Left lung (tissue), 10 donors: ENCODE measurements around the gene FHAD1. TPM values are rescaled to one million over a fixed set of nuclear protein-coding genes. Genes with fewer than 3 reads are reported as not detected.

Experiments used
- ATAC-seq: fragments of 200-7000 bp; cut with Tn5 transposase; one replicate; pipeline ENCODE4 v1.9.1; 2020; ENCODE audit warnings: moderate library complexity
- DNase-seq, 4 donors: peaks; one replicate each; pipeline ENCODE4 v3.0.0-alpha.2; 2013 to 2020
- H3K27ac ChIP-seq, 2 donors: fragments of 200-600 bp; sonication (generic) in 1 of 2; one replicate each; pipeline versions ENCODE4 v1.5.0 to v1.8.0; 2020 to 2021
- H3K27me3 ChIP-seq, 2 donors: fragments of 200-600 bp; sonication (generic) in 1 of 2; one replicate each; pipeline versions ENCODE4 v1.5.0 to v1.8.0; 2020 to 2021
- H3K36me3 ChIP-seq, 2 donors: fragments of 200-600 bp; sonication (generic) in 1 of 2; one replicate each; pipeline versions ENCODE4 v1.5.0 to v1.8.0; 2020 to 2021
- H3K4me1 ChIP-seq, 2 donors: fragments of 200-600 bp; one replicate each; pipeline ENCODE4 v1.8.0; 2021
- H3K4me3 ChIP-seq, 2 donors: fragments of 200-600 bp; sonication (generic) in 1 of 2; one replicate each; pipeline versions ENCODE4 v1.5.0 to v1.8.0; 2020 to 2021; ENCODE audit warnings: mild to moderate bottlenecking in 1 of 2
- H3K9me3 ChIP-seq, 2 donors: fragments of 200-600 bp; sonication (generic) in 1 of 2; one replicate each; pipeline versions ENCODE4 v1.5.0 to v1.8.0; 2020 to 2021
- intact Hi-C, 2 donors: fragments of 100-400 bp; cut with DNase I; formaldehyde crosslinking; loops; one replicate each; pipeline versions ENCODE4 v1.11.2 to v1.14.2; 2022
- polyA plus RNA-seq, 6 donors: library from polyadenylated mRNA; unstranded; fragments of 120-200 nt; gene quantifications; one replicate each; pipeline ENCODE4 v1.2.1, GENCODE V29; 2013; ENCODE audit not compliant: insufficient read length in 6 of 6
- total RNA-seq, 2 donors: library from RNA; stranded (reverse); fragmentation: NEBNext Ultra II Directional; extraction: Animal tissue kit (Norgen Biotek cat#: 25700); gene quantifications; one replicate each; pipeline ENCODE4 v1.2.1, GENCODE V29; 2021
- TF ChIP-seq, protein P1 (sequence below), 2 donors: fragments of 200-600 bp; sonication (generic) in 1 of 2; IDR thresholded peaks; one replicate each; pipeline versions ENCODE4 v1.5.0 to v1.8.0; 2021; ENCODE audit warnings: antibody characterized with exemption in 2 of 2
- donor health status: DM: no; HTN: yes; CAD: no.
- donor health status: DM: no; HTN: no; CAD: no.

The FHAD1 gene
- total and polyA plus RNA-seq, 8 donors = 1.1 to 8.5 (median 3.9) TPM

DNA sequence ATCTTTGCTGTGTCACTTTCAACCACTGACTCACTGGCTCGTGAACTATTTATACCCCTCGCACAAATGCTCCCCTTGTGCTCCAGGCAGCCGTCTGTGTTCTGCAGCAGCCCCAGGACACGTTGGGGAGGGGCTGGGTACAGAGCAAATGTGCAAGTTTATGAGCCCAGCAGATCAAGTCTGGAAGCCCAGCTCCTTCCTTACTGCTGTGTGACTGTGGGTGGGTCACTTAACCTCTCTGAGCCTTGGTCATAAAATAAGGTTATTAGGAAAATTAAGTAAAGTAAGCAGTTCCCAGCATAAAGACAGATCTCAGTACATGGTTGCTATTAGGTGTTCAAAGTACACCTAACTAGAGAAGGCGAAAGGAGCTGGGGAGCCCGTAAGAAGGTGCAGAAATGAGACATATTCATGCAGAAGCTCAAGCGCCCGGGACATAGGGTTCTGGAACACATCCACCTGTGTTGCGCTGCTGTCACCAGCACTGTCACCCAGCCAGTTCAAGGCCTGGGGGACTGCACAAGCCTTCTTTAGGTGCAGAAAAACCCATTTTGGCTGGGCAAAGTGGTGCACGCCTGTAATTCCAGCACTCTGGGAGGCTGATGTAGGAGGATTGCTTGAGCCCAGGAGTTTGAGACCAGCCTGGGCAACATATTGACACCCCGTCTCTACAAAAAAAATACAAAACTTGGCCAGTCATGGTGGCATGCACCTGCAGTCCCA, 176.5 kb downstream of the FHAD1 start:
- peaks cover 0 to 91% of the 10 kb centered on the region in 2 donors for H3K4me1 ChIP-seq
- H3K36me3 ChIP-seq = peaks cover 0 to 63% of the 10 kb centered on the region in 2 donors
- intact Hi-C loops = no loop called here
- no peak for DNase-seq
- H3K27ac ChIP-seq = no peak overlapping the region
- no peak overlapping the region for H3K4me3 ChIP-seq
- ATAC-seq = no peak
- H3K9me3 ChIP-seq = no peaks in the 10 kb centered on the region
- TF ChIP-seq, protein P1, sequence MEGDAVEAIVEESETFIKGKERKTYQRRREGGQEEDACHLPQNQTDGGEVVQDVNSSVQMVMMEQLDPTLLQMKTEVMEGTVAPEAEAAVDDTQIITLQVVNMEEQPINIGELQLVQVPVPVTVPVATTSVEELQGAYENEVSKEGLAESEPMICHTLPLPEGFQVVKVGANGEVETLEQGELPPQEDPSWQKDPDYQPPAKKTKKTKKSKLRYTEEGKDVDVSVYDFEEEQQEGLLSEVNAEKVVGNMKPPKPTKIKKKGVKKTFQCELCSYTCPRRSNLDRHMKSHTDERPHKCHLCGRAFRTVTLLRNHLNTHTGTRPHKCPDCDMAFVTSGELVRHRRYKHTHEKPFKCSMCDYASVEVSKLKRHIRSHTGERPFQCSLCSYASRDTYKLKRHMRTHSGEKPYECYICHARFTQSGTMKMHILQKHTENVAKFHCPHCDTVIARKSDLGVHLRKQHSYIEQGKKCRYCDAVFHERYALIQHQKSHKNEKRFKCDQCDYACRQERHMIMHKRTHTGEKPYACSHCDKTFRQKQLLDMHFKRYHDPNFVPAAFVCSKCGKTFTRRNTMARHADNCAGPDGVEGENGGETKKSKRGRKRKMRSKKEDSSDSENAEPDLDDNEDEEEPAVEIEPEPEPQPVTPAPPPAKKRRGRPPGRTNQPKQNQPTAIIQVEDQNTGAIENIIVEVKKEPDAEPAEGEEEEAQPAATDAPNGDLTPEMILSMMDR (IDR thresholded peaks at IDR 0.05) = no peak
- no peaks in the 10 kb centered on the region for H3K27me3 ChIP-seq

- Histone ChIP-seq H3K4me3 (no peak overlapping the region), H3K9me3 (no peaks in the 10 kb centered on the region), H3K36me3 (peaks cover 0 to 70% of the 10 kb centered on the region in 2 donors), H3K4me1 (peaks cover 0 to 91% of the 10 kb centered on the region in 2 donors), H3K27me3 (no peaks in the 10 kb centered on the region), H3K27ac (peak overlapping the region; percentile 23 to 53)
- TF ChIP-seq, protein P1 (IDR thresholded peaks at IDR 0.05) = no peak
- peak; percentile 91 for ATAC-seq
- intact Hi-C loops = no loop called here
- DNase-seq = peak in 2 of 4 donors; percentile 49 to 71
Measured at GRCh38 chr1:15424146-15424667, 177.2 kb downstream of the FHAD1 start.

- no peak overlapping the region for H3K4me3 ChIP-seq
- intact Hi-C loops = no loop called here
- DNase-seq = no peak
- no peak overlapping the region for H3K27ac ChIP-seq
- H3K27me3 ChIP-seq = no peaks in the 10 kb centered on the region
- H3K36me3 ChIP-seq = peaks cover 0 to 75% of the 10 kb centered on the region in 2 donors
- H3K4me1 ChIP-seq = peaks cover 0 to 91% of the 10 kb centered on the region in 2 donors
- H3K9me3 ChIP-seq = no peaks in the 10 kb centered on the region
- TF ChIP-seq, protein P1 (IDR thresholded peaks at IDR 0.05) = no peak
- ATAC-seq = no peak
Measured at GRCh38 chr1:15424981-15425380, 178.0 kb downstream of the FHAD1 start.

DNA sequence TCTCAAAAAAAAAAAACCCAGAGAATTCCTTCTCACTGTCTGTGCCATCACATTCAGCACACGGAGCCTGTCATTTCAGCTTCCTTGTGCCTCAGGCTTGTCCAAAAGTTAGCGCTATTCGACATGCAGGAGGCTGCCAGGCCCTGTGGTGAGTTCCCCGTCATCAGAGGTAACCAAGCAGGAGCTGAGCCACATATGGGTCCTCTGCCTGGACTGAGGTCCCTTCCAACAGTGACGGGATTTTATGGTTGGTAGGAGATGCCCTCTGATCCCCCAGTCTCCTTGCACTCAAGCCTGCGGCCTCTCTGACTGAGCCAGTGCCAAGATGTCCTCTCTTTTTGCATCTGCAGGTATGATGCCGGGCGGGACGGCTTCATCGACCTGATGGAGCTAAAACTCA, 178.5 kb downstream of the FHAD1 start:
- H3K27me3 ChIP-seq = no peaks in the 10 kb centered on the region
- TF ChIP-seq, protein P1 (IDR thresholded peaks at IDR 0.05) = no peak
- DNase-seq (no peak), ATAC-seq (no peak)
- H3K27ac ChIP-seq = no peak overlapping the region
- intact Hi-C loops = no loop called here
- peaks cover 0 to 86% of the 10 kb centered on the region in 2 donors for H3K4me1 ChIP-seq
- H3K4me3 ChIP-seq = no peak overlapping the region
- no peaks in the 10 kb centered on the region for H3K9me3 ChIP-seq
- peaks cover 0 to 75% of the 10 kb centered on the region in 2 donors for H3K36me3 ChIP-seq

DNA sequence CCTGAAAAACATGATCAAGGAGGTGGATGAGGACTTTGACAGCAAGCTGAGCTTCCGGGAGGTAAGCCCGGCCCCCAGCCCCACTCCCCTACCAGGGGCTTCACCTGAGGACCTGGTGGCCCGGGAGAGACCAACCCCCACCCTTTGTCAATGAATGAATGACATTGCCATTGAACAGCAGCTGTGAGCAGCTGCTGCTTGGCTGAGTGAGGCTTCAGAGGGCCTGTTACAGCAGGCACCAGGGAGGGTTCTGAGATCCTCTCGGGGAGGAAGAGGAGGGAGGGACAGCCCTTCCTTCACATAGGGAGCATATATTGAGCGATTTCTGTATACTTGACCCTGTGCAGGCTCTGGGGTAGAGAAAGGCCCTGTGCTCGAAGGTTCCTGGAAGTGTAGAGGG, 178.9 kb downstream of the FHAD1 start:
- Histone ChIP-seq H3K9me3 (no peaks in the 10 kb centered on the region), H3K27ac (no peak overlapping the region), H3K4me1 (peaks cover 0 to 83% of the 10 kb centered on the region in 2 donors), H3K4me3 (no peak overlapping the region), H3K36me3 (peaks cover 0 to 77% of the 10 kb centered on the region in 2 donors), H3K27me3 (no peaks in the 10 kb centered on the region)
- ATAC-seq = no peak
- DNase-seq = peak in 1 of 4 donors; percentile 74
- intact Hi-C loops = no loop called here
- TF ChIP-seq, protein P1 (IDR thresholded peaks at IDR 0.05) = no peak
